GM18868 (cell line): ENCODE results near the gene RPSA.
A peak's percentile ranks its signal among the peaks of the same experiment; 100 is the strongest.
"Not testable (repeated sequence)": the region's sequence is repeated elsewhere in the genome, so short reads cannot be mapped to it uniquely, and the experiment has no call there.

Experiments
- ATAC-seq: cut with Tn5 transposase; IDR thresholded peaks from one replicate; pipeline ENCODE4 v1.9.1; 2021; ENCODE audit warnings: mild to moderate bottlenecking, moderate library complexity; ENCODE audit not compliant: unreplicated experiment

RPSA gene

DNA sequence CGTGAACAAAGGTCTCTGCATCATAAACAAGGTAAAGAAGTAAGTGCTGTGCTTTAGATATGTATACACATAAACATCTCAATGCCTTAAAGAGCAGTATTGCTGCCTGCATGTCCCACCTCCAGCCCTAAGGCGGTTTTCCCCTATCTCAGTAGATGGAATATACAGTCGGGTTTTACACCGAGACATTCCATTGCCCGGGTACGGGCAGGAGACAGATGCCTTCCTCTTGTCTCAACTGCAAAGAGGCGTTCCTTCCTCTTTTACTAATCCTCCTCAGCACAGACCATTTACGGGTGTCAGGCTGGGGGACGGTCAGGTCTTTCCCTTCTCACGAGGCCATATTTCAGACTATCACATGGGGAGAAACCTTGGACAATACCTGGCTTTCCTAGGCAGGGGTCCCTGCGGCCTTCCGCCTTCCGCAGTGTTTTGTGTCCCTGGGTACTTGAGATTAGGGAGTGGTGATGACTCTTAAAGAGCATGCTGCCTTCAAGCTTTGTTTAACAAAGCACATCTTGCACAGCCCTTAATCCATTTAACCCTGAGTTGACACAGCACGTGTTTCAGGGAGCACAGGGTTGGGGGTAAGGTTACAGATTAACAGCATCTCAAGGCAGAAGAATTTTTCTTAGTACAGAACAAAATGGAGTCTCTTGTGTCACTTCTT is 12.2 kb downstream of the RPSA start:
- not testable (repeated sequence) for ATAC-seq

DNA sequence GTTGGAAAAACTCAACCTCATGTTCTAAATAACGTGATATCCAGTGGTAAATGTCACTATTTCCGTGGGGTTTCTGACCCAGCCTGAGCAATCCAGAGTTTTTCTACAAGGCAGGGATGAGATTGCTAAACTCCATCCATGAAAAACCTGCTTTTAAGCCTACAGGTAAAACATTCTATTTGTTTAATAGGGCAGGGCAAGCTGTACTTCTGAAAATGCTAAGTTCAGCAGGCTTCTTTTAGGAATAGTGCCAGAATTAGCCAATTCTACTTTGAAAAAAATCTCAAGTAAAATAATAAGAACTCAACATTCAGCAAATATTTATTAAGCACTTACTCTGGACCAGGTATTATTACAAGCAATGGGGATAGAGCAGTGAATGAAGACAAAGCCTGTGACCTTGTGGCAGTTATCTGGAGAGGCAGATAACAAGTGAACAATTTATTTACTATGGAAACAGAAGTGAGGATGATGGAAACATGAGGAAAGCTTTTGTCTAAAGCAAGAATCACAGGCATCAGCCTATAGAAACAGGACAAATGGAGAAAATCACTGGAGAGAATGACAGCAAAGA is 13.3 kb downstream of the RPSA start:
- no peak for ATAC-seq

DNA sequence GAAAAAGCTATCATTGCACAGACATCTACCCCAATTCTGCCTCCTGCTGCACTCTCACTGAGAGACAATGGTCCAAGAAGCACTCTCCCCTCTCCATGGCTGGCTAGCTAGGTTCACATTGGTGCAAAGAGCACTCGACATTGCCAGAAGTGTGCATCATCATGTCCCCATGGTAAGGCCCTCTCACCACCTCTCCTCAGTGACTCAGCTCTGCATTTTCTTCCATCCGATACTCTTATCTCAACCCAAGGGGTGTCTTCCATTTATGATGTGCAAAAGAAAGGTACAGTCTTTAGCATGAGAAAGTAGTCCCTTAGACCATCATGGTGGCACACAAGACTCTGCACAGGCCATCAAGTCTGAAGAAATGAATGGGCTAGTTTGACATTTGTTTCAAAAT is 14.0 kb downstream of the RPSA start:
- ATAC-seq, result no peak

DNA sequence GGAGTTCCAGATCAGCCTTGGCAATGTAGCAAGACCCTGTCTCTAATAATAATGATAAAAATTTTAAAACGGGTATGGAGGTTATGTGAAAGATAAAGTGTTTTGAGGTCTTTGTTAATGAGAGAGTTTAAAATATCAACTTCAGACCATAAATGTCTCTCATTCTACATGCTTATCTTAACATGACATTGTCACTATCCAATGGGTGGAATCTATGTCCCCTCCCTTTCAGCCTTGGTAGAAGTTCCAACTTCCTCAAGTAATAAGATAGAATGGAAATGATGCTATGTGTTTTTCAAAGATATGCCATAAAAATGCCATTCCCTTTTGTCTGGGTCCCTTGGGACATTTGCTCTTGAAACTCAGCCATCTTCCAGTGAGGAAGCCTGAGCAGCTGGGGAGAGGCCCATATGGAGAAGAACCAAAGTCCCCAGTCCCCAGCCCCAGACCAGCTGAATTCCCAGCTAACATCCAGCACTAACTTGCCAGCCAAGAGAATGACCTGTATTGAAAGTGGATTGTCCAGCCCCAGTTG is 17.0 kb downstream of the RPSA start:
- no peak for ATAC-seq

DNA sequence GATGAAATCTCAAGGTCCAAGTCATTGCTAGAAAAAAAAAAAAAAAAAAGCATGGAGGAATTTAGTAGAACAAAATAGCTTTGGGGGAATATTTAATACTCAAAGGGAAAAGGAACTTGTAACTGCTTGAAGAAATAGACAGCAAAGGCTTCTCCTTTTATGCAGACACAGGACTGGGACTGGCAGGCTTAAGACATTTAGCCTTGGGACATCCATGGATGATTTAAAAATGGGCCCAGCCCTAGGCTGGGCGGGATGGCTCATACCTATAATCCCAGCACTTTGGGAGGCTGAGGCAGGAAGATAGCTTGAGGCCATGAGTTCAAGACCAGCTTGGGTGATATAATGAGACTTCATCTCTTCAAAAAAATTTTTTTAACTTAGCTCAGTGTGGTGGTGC is 19.8 kb downstream of the RPSA start:
- no peak for ATAC-seq

DNA sequence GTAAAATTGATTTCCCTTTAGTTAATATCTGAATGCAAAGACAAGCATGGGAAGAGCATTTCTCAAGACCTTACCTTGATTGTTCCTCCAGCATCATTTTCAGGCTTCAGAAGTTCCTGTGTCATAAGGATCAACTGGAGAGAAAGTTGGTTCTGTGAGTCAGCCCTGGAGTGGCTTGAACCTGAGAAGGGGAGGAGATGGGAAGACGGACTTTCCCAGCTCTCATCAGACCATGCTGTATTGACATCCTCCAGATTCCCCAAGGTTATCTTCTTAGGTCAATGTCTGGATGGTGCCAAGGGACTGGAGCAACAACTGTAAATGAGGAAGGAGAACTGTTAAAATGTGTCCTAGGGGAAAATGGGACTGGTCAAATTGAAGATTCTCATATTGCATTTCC is 21.0 kb downstream of the RPSA start:
- ATAC-seq, result no peak

DNA sequence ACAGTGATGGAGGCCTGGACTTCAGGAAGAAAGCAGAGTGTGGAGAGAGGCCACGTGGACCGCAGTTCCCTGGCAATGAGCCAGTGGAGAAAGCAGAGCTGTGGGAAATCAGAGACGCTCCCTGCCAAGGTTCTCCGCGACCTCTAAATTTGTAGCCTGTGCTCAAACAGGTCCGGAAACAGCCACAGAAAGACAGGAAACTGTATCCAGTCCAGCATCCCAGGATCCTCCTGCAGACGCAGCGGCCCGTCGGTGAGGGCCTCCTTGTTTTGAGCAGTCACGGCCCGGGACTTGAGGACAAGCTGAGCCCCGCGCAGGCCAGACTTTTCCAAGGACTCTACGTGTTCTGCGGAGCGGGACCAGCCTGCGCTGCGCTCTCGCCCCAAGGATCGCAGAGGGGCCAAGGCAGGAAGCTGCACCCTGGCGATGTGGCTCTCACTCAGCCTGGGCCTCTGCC is 22.3 kb downstream of the RPSA start:
- ATAC-seq, result no peak

DNA sequence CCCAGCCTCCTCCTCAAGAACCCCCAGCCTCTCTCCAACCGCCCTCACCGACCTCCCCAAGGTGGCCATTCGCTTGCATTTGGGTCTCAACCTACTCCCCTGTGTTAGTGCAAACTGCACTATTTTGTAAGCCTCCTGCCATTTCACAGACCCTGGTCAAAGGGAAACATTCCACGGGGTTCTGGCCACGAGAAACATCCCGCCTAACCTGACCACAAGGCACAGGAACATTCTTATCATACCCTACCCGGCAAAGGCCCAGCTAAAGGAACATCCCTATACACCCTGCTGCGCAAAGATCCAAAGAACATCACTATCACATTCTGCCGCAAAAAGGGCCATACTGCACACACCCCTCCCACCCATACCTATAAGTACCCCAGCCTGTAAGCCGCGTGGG is 22.9 kb downstream of the RPSA start:
- no peak for ATAC-seq

DNA sequence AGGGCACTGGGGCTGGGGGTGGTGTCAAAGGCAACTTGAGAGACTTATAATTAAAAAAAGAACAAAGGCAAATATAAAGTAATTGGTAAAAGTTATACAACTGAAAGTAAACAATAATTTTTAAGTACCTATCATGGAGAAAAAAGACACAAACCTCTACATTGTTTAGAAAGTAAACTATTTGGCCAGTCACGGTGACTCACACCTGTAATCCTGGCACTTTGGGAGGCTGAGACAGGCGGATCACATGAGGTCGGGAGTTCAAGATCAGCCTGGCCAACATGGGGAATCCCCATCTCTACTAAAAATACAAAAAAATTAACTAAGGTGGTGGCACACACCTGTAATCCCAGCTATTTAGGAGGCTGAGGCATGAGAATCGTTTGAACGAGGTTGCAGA is 25.8 kb downstream of the RPSA start:
- ATAC-seq, result no peak

DNA sequence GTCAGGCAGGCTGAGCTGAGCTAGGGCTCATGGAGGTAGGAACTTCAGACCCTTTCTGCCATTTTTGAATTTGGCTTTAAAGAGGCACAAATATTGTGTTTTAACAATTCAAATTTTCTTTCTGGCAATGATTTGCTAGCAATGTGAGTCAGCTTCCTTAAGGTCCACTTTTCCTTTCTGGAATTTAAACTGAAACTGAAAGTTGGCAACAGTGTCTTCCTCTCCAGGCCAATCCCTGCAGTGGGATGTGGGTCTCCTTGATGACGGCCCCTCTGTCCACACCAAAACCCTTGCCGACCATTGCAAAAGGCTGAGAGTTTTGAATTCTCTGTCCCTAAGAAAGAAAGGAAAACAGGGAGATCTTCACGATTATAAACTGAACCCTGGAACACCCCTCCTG is 27.1 kb downstream of the RPSA start:
- no peak for ATAC-seq

DNA sequence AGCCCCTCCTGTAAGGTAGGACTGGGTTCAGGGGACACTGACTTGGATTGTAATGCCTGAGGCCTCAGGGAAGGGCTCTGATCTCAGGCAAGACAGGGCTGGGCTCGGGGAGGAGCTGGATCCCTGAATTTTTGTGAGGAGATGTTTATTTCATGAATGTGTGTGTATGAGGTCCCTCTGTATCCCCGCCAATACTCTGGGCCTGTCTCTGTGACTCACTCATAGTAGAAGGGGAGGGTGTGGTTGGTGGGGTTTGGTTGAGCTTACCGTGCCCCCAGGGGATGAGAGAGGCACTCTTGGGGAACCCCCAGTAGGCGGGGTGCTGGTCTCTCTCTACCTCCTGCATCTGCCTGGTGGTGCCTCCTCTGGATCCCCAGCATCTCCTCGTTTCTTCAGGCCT is 28.1 kb downstream of the RPSA start:
- ATAC-seq, result peak; percentile 98

DNA sequence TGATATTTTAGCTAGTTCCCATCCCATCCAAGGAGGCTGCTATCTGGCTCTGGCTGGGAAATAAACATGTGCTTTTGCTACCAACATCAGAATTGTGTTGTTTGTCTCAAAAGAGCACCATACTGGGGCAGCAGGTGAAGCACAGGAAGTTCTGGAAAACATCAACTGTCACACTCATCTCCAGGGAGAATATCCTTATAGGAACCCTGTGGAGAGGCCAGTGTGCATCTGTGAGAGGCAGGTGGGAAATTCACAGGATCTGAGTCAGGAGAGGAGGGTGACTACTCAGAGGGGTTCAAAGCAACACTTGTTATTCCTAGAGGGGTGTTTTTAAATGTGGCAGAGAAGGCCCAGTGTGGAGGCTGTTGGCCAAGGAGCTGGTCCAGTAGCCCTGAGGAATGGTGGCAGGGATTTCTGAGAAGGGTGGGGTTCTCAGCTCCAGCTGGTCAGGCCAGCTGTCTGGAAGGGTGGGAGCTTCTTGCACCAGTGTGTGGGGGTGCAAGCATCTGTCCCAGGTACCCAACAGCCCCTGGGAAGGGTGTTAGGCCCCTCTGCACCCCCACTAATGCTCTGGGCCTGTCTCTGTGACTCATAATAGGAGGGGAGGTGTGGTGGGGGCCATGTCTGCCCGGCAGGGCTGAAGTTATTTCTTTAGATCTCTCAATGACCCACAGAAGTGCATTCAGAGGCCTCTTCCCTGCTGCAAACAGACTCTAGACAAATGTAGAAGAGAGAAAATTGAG is 28.7 kb downstream of the RPSA start:
- ATAC-seq, result no peak

DNA sequence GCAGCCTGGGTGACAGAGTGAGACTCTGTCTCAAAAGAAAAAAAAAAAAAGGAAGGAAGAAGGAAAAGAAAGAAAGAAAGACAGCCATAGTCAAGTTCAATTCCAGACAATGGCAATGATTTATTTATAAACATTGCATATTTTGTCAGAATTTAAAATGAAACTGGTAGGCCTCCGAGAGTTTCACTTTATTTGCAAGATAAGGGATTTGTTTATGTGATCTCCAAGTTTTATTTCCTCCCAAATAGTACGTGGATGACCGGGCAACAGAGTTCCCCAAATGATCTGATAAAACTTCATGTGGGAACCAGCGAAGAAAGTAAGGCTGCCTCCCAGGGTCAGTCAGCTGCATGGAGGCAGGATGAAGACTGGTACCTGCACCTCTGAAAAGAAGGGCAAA is 32.4 kb downstream of the RPSA start:
- no peak for ATAC-seq

DNA sequence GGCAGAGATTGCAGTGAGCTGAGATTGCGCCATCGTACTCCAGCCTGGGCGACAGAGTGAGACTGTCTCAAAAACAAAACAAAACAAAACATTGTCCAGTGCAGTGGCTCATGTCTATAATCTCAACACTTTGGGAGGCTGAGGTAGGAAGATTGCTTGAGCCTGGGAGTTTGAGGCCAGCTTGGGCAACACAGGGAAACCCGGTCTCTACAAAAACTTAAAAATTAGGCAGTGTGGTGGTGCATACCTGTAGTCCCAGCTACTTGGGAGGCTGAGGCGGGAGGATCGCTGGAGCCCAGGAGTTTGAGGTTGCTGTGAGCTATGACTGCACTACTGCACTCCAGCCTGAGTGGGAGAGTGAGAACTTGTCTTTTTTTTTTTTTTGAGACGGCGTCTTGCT is 33.8 kb downstream of the RPSA start:
- no peak for ATAC-seq

DNA sequence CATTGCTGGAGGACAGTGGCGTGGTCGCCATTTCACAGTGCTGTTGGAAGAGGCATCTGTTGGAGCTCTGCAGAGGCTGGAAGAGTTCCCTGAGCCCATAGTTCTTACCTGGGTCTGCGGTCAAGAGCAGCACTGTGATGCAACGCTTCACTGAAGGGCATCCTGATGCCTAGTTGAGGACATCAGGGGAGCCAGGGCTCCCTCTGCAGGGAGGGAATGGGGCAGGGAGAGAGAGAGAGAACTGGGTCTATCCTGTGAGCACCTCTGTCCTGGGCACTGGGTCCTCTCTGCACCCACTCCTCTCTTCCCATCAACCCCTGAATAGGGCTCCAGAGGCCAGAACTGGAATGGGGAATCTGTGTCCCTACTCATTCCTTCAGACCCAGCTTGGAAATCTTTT is 37.0 kb downstream of the RPSA start:
- no peak for ATAC-seq

DNA sequence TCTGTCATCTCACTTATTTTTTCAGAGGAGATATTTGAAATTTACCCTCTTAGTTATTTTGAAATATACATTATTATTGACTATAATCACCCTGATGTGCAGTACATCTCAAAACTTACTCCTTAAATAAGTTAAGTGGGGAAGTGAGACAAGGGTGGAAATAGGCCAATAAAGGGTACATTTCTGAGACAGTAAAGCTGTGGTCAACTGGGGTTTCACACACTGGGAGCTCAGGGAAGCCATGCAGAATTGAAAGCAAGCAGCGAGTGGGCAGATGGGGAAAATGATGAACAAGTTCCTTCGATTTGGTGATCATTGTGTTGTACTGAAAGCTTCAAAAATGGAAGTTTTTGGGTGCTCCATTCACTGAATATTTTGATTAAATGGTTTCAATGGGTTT is 39.4 kb downstream of the RPSA start:
- no peak for ATAC-seq

DNA sequence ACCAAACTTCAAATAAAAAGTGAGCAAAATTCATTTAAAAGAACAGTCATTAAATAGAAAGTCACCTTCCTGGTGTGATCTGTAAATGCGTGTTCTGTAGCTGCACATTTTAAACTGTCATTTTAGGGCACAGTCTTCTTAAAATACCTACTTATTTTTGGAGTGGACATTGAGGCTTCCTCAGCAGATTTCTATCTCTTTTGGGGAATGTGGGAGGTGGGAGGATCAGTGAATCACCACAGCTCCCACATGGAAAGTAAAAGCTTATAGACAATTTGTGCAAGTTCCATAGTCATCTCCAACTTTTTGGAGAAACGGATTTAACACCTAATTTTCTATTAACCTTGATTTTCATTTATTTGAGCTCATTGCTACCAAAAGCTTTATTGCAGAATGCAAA is 39.9 kb downstream of the RPSA start:
- no peak for ATAC-seq

DNA sequence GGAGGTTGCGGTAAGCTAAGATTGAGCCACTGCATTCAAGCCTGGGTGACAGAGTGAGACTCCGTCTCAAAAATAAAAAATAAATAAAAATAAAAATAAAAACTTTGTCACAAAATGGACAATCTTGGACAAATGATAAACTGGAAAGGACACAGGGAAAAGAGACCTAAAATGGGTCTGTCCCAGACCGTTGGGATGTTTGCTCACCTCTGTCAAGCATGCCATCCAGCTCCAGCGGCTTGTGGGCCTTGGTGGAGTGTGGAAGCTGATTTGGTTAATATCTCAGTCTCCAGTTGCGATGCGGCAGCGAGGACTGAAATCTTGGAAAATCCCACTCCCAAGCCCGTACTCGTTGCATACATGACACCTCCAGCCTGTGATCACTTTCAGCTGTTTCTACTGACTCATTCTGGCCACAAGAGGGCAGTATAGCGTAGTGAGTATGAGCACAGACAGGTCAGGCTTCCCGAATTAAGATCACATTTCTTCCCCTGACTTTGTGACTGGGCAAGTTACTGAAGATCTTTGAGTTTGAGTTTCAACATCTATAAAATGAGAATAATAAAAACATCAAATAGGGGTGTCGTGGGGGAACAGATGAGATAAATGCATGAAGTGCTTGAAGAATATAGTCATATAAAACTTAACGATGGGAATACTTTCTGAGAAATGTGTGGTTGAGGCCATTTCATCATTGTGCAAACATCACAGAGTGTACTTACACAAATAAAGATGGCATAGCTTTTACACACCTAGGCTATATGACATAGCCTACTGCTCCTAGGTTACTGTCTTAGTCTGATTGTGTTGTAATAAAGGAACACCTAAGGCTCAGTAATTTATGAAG is 41.3 kb downstream of the RPSA start:
- ATAC-seq, result peak; percentile 82

DNA sequence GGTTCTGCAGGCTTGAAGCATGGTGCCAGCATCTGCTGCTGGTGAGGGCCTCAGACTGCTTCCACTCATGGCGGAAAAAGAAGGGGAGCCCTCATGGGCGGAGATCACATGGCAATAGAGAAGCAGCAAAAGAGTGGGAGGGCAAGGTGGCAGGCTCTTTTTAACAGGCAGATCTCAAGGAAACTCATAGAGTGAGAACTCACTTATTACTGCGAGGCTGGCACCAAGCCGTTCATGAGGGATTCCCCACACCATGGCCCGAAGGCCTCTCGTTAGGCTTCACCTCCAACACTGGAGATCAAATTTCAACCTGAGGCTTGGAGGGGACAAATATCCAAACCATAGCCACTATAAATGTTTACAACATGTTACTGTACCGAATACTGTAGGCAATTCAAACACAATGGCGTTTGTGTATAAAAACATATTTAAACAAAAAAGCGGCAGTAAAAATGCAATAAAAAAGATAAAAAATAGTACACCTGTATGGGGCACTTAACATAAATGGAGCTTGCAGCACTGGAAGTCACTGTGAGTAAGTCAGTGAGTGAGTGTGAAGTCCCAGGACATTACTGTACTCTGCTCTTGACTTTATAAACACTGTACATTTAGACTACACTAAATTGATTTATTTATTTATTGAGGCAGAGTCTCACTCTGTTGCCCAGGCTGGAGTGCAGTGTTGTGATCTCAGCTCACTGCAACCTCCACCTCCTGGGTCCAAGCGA is 42.1 kb downstream of the RPSA start:
- ATAC-seq, result no peak

DNA sequence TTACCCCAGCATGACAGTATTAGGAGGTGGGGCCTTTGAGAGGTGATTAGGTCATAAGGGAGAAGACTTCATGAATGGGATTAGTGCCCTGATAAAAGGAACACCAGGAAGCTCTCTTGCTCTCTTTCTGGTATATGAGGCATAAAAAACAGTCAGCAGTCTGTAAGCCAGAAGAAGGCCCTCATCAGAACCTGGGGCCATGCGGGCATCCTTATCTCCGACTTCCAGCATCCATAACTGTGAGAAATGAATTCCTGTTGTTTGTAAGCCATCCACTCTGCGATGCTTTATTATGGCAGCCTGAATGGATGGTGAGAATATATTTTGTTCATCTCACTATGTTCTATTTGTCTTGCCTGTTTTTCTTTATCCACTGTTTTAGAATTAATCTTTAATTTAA is 43.3 kb downstream of the RPSA start:
- ATAC-seq, result no peak

DNA sequence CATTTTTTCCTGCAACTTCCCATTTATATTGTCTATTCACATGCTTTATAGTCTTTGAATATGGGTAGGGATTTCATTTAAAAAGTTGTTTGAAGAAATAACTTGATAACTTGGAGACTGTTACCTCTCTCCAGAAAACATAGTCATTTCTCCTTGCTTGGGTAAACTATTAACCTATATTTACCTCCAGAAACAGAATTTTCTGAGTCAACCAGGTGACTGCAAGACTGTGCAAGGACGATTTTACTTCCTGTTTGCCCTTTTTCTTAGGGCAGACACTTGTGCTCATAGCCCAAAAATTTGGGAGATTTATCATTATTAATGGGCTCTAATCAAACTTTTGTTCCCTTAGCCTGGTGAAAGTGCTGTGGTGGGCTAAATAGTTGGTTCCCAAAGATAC is 46.6 kb downstream of the RPSA start:
- no peak for ATAC-seq
